RWPE2 (cell line): ENCODE results near the gene KIFBP.
"Not testable (repeated sequence)": the region's sequence is repeated elsewhere in the genome, so short reads cannot be mapped to it uniquely, and the experiment has no call there.

Experiments used
- ATAC-seq: fragments of 200-7000 bp; cut with Tn5 transposase; 3 replicates; pipeline ENCODE4 v1.9.1; 2021; ENCODE audit warnings: low read depth
- DNase-seq: peaks from one replicate; pipeline ENCODE4 v3.0.0-alpha.2; 2020; ENCODE audit warnings: low spot score
- H3K27ac ChIP-seq: fragments of 450-650 bp; 2 replicates; pipeline ENCODE4 v1.5.1; 2017; ENCODE audit warnings: mild to moderate bottlenecking; ENCODE audit not compliant: poor library complexity, severe bottlenecking
- H3K27me3 ChIP-seq: fragments of 250-450 bp; sonication (Bioruptor Pico); 2 replicates; pipeline ENCODE4 v1.5.1; 2021; ENCODE audit warnings: mild to moderate bottlenecking, moderate library complexity; ENCODE audit not compliant: insufficient read depth, poor library complexity, severe bottlenecking
- H3K36me3 ChIP-seq: fragments of 250-450 bp; sonication (Bioruptor Pico); 2 replicates; pipeline ENCODE4 v1.5.1; 2020; ENCODE audit warnings: low read depth, mild to moderate bottlenecking, moderate library complexity
- H3K4me1 ChIP-seq: fragments of 250-450 bp; sonication (Bioruptor Pico); 2 replicates; pipeline ENCODE4 v1.5.1; 2021; ENCODE audit warnings: mild to moderate bottlenecking, moderate library complexity; ENCODE audit not compliant: insufficient read depth, poor library complexity, severe bottlenecking
- H3K4me3 ChIP-seq: fragments of 250-450 bp; sonication (Bioruptor Pico); 2 replicates; pipeline ENCODE4 v1.5.1; 2021; ENCODE audit warnings: mild to moderate bottlenecking, moderate library complexity; ENCODE audit not compliant: severe bottlenecking
- H3K9me3 ChIP-seq: fragments of 250-450 bp; sonication (Bioruptor Pico); 2 replicates; pipeline ENCODE4 v1.5.1; 2021; ENCODE audit warnings: mild to moderate bottlenecking, moderate library complexity; ENCODE audit not compliant: severe bottlenecking
- CTCF ChIP-seq: fragments of 450-650 bp; IDR thresholded peaks from one replicate; pipeline ENCODE4 v1.5.1; 2017; ENCODE audit warnings: mild to moderate bottlenecking, moderate library complexity; ENCODE audit not compliant: poor library complexity, severe bottlenecking

KIFBP gene

DNA sequence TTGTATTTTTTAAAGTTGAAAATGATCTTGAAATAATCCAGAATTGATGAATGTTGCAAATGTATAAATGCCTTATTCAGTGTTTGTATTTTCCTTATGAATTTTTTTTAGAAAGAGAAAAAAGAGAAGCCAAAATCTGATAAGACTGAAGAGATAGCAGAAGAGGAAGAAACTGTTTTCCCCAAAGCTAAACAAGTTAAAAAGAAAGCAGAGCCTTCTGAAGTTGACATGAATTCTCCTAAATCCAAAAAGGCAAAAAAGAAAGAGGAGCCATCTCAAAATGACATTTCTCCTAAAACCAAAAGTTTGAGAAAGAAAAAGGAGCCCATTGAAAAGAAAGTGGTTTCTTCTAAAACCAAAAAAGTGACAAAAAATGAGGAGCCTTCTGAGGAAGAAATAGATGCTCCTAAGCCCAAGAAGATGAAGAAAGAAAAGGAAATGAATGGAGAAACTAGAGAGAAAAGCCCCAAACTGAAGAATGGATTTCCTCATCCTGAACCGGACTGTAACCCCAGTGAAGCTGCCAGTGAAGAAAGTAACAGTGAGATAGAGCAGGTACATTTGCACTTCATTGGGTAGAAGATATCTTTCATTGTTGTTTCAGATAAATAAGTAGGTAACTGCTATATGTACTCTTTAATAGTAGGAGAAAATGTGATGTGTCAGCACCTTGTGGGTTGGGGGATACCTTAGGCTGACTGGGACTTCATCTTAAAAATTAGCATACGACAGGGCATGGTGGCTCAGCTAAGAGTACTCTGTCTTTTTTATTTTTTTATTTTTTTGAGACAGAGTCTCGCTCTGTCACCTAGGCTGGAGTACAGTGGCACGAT lies 28.7 kb upstream of the KIFBP start:
- Histone ChIP-seq H3K4me3 (no peak overlapping the region), H3K27ac (no peak overlapping the region), H3K4me1 (peaks cover 13% of the 10 kb centered on the region), H3K27me3 (no peaks in the 10 kb centered on the region), H3K9me3 (no peaks in the 10 kb centered on the region), H3K36me3 (peaks cover 79% of the 10 kb centered on the region)
- no peak for TF ChIP-seq CTCF
- no peak for DNase-seq
- ATAC-seq = no peak

DNA sequence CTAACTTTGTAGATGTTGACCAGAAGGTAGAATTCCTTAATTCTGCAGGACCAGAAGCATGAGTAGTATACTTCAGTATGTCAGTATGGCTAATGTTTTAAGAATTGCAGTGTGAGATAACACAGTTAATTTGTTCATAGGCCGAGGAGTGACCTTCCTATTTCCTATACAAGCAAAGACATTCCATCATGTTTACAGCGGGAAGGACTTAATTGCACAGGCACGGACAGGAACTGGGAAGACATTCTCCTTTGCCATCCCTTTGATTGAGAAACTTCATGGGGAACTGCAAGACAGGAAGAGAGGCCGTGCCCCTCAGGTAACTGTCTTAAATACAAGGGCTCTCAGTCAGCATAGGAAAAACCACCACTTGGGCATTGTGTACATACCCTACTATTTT lies 25.5 kb upstream of the KIFBP start:
- H3K4me3 ChIP-seq = no peak overlapping the region
- no peak for TF ChIP-seq CTCF
- H3K27me3 ChIP-seq = no peaks in the 10 kb centered on the region
- H3K4me1 ChIP-seq = peaks cover 3% of the 10 kb centered on the region
- DNase-seq (no peak), ATAC-seq (no peak)
- peaks cover 100% of the 10 kb centered on the region for H3K36me3 ChIP-seq
- no peak overlapping the region for H3K27ac ChIP-seq
- no peaks in the 10 kb centered on the region for H3K9me3 ChIP-seq

GRCh38 chr10:68973975-68974374 lies 14.6 kb upstream of the KIFBP start:
- Histone ChIP-seq H3K4me3 (no peak overlapping the region), H3K36me3 (peaks cover 97% of the 10 kb centered on the region), H3K9me3 (no peaks in the 10 kb centered on the region), H3K4me1 (no peaks in the 10 kb centered on the region), H3K27ac (no peak overlapping the region), H3K27me3 (no peaks in the 10 kb centered on the region)
- no peak for ATAC-seq
- DNase-seq = no peak
- no peak for TF ChIP-seq CTCF

DNA sequence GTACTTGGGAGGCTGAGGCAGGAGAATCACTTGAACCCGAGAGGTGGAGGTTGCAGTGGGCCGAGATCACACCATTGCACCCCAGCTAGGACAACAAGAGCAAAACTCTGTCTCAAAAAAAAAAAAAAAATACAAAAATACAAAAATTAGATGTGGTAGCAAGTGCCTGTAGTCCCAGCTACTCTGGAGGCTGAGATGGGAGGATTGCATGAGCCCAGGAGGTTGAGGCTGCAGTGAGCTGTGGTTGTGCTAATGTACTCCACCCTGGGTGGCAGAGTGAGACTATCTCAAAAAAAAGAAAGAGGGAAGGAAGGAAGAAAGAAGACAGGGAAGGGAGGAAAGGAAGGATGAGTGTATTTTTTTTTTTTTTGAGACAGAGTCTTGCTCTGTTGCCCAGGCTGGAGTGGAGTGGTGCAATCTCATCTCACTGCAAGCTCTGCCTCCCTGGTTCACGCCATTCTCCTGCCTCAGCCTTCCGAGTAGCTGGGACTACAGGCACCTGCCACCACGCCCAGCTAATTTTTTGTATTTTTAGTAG lies 12.6 kb upstream of the KIFBP start:
- H3K27me3 ChIP-seq, H3K4me3 ChIP-seq, DNase-seq, H3K9me3 ChIP-seq, H3K27ac ChIP-seq, ATAC-seq, H3K4me1 ChIP-seq: not testable (repeated sequence)
- H3K36me3 ChIP-seq = peaks cover 97% of the 10 kb centered on the region

- H3K4me3 ChIP-seq, H3K9me3 ChIP-seq, H3K27me3 ChIP-seq, H3K4me1 ChIP-seq, ATAC-seq, DNase-seq, H3K27ac ChIP-seq: not testable (repeated sequence)
- H3K36me3 ChIP-seq = peaks cover 97% of the 10 kb centered on the region
These were observed 8.9 kb upstream of the KIFBP start for GRCh38 chr10:68979738-68980137.

DNA sequence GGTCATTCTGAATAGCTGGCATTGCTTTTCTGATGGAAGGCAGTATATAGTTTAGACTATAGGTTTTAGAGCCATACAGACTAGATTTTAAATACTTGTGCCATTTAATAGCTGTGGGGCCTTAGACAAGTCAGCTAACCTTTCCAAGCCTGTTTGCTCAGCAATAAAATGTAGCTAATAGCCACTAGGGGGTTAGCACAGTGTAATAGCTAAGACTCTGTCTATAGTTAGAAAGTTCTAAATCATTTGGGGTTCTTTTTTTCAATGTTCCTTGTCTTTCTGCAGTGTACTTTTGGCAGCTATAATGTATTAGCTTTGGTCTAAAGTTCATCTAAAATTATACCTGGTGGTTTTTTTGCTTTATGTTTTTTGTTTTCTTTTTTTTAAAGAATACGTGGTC lies 7.5 kb upstream of the KIFBP start:
- ATAC-seq (peak; percentile 57; the same call in 2 of the 3 replicates), DNase-seq (no peak)
- peaks cover 96% of the 10 kb centered on the region for H3K36me3 ChIP-seq
- no peak overlapping the region for H3K4me3 ChIP-seq
- TF ChIP-seq CTCF = peak; percentile 33
- H3K27ac ChIP-seq = no peak overlapping the region
- H3K27me3 ChIP-seq = no peaks in the 10 kb centered on the region
- H3K9me3 ChIP-seq = peaks cover 2% of the 10 kb centered on the region
- no peaks in the 10 kb centered on the region for H3K4me1 ChIP-seq
